ENCODE data around the gene CAMK4. TPM values are rescaled to one million over a fixed set of nuclear protein-coding genes. Genes with fewer than 3 reads are reported as not detected.

The CAMK4 gene
- total and polyA plus RNA-seq, 2 of the 8 experiments (the other 6 are each of a cell fraction or from before 2014, with no cell fraction given), result 1.8 to 8.3 TPM

DNA sequence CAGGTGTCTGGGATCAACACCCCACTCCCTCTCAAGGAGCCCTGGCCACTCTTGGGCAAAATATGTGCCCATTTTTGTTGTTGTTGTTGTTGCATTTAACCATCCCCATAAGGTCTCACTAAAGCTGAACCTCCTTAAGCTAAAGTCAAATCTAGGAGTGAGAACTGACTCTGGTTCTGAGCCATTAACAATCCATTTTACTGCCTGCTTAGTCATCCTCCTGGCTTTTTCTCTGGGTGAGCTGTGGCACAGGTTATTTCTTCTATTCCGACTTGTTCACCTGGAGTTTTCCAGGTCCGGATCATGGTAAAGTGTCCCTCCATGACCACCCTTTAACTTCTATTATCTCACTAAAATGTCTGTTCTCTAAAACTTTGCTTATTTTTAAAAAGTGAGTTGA lies 85.2 kb downstream of the CAMK4 start:
- H2BK5ac ChIP-seq (ENCODE audit: low read depth, low read length), result no peak overlapping the region
- no peak overlapping the region for H2AK5ac ChIP-seq (ENCODE audit: low read depth, low read length)
- H3K27me3 ChIP-seq (replicated peaks in 1 of 4; ENCODE audit: control insufficient read depth in 3 of 4, extremely low read depth in 1 of 4, insufficient read depth in 3 of 4, low read length in 3 of 4), result no peaks in the 10 kb centered on the region
- no peak overlapping the region for H3K56ac ChIP-seq (replicated peaks; ENCODE audit: insufficient read length, low read depth, low read length)
- H2BK120ac ChIP-seq (replicated peaks; ENCODE audit: low read depth, low read length), result no peak overlapping the region
- H3K4ac ChIP-seq (replicated peaks; ENCODE audit: insufficient read length, low read depth, low read length), result no peak overlapping the region
- H3K4me3 ChIP-seq (ENCODE audit: extremely low read depth in 1 of 4, insufficient read depth in 2 of 4, low read depth in 3 of 4, low read length in 4 of 4), result no peak overlapping the region
- ChIA-PET POLR2A (ENCODE audit: partially characterized antibody) (no interaction called here), CTCF (ENCODE audit: partially characterized antibody) (no interaction called here)
- 0 out of 2 replicates have a peak overlapping the region, but pooled peaks have one; percentile 3 for H2AFZ ChIP-seq (ENCODE audit: low read length)
- H2BK20ac ChIP-seq (ENCODE audit: low read length), result no peak overlapping the region
- 98% methylated on average over 2 of the region's 2 CpGs; no CpG with 5 or more reads in 1 of the 2 experiments for WGBS, 2 experiments (ENCODE audit: extremely low coverage in 1 of 2, insufficient coverage in 1 of 2, insufficient read length in 1 of 2, insufficient replicate concordance in 2 of 2, low coverage in 1 of 2, low lambda C conversion rate in 2 of 2, missing lambda C conversion rate in 1 of 2)
- no peak overlapping the region for H4K8ac ChIP-seq (ENCODE audit: extremely low read depth, insufficient read depth, low read length)
- H3K79me2 ChIP-seq (ENCODE audit: control insufficient read depth in 1 of 2, insufficient read depth in 2 of 2, low read length in 2 of 2), result no peaks in the 10 kb centered on the region
- H2BK12ac ChIP-seq (ENCODE audit: low read depth, low read length), result no peak overlapping the region
- no peaks in the 10 kb centered on the region for H3K23me2 ChIP-seq (ENCODE audit: low read depth, low read length)
- no peak overlapping the region for H4K5ac ChIP-seq (ENCODE audit: insufficient read length, low read depth, low read length)
- peak overlapping the region; percentile 5 to 36; a peak in 2 of 4 replicates for H3K4me2 ChIP-seq (ENCODE audit: insufficient read depth in 1 of 2, low read depth in 2 of 2, low read length in 2 of 2)
- H3K23ac ChIP-seq (ENCODE audit: insufficient read length), result no peak overlapping the region
- H3K14ac ChIP-seq (ENCODE audit: insufficient read length), result no peak overlapping the region
- no peak overlapping the region for H3K18ac ChIP-seq (ENCODE audit: extremely low read depth, low read length)
- H3K9me3 ChIP-seq (ENCODE audit: insufficient read depth in 2 of 2, low read depth in 1 of 2, low read length in 1 of 2), result no peaks in the 10 kb centered on the region
- H2BK15ac ChIP-seq (ENCODE audit: low read length), result no peak overlapping the region
- peaks cover 2 to 10% (median 6%) of the 10 kb centered on the region in 4 experiments; a peak in 3 of 7 replicates for H3K4me1 ChIP-seq (replicated peaks in 1 of 4; ENCODE audit: control insufficient read depth in 3 of 4, insufficient read depth in 4 of 4, low read length in 3 of 4)
- H3K27ac ChIP-seq (ENCODE audit: low read depth, low read length), result no peak overlapping the region
- FAIRE-seq, result no peak
- H3K36me3 ChIP-seq (ENCODE audit: control insufficient read depth in 2 of 4, insufficient read depth in 4 of 4, low read length in 3 of 4), result no peaks in the 10 kb centered on the region
- H4K91ac ChIP-seq (replicated peaks; ENCODE audit: insufficient read length, low read length), result no peak overlapping the region
- TF ChIP-seq GTF2F1 (IDR thresholded peaks at IDR 0.05; ENCODE audit: borderline replicate concordance, low read depth, low read length) (no peak), CTBP2 (IDR thresholded peaks at IDR 0.05; ENCODE audit: borderline replicate concordance, insufficient read depth, insufficient read length, low read length) (no peak), GABPA (IDR thresholded peaks at IDR 0.05; ENCODE audit: borderline replicate concordance, insufficient read depth, low read length) (no peak), ASH2L (IDR thresholded peaks at IDR 0.05; ENCODE audit: low read length) (no peak), TCF12 (IDR thresholded peaks at IDR 0.05; ENCODE audit: low read depth, low read length) (no peak), CBX5 (IDR thresholded peaks at IDR 0.05; ENCODE audit: low read depth, low read length) (no peak), JUND (IDR thresholded peaks at IDR 0.05; ENCODE audit: low read length) (no peak), SP2 (IDR thresholded peaks at IDR 0.05; ENCODE audit: low read length) (no peak), NANOG (IDR thresholded peaks at IDR 0.05; ENCODE audit: insufficient read depth, low read depth, low read length, poor library complexity, severe bottlenecking) (no peak), BACH1 (IDR thresholded peaks at IDR 0.05; ENCODE audit: low read length) (no peak)
- TF ChIP-seq, protein P1, sequence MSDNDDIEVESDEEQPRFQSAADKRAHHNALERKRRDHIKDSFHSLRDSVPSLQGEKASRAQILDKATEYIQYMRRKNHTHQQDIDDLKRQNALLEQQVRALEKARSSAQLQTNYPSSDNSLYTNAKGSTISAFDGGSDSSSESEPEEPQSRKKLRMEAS (IDR thresholded peaks at IDR 0.05), result no peak
- TF ChIP-seq, protein P2, sequence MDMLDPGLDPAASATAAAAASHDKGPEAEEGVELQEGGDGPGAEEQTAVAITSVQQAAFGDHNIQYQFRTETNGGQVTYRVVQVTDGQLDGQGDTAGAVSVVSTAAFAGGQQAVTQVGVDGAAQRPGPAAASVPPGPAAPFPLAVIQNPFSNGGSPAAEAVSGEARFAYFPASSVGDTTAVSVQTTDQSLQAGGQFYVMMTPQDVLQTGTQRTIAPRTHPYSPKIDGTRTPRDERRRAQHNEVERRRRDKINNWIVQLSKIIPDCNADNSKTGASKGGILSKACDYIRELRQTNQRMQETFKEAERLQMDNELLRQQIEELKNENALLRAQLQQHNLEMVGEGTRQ (IDR thresholded peaks at IDR 0.05; ENCODE audit: low read length), result no peak
- no peaks in the 10 kb centered on the region for H4K20me1 ChIP-seq (replicated peaks in 1 of 2; ENCODE audit: control insufficient read depth in 1 of 2, insufficient read depth in 2 of 2, low read length in 2 of 2)
- no peak for DNase-seq (ENCODE audit: low read depth in 1 of 2, low spot score in 2 of 2)
- no peaks in the 10 kb centered on the region for H3K79me1 ChIP-seq (ENCODE audit: low read depth, low read length)
- H3K9ac ChIP-seq (replicated peaks in 1 of 4; ENCODE audit: extremely low read depth in 1 of 4, low read depth in 3 of 4, low read length in 3 of 4), result no peak overlapping the region

Measured in H1 (cell line).